Nephron progenitor cell (in vitro differentiated cells): Measurements from ENCODE around the gene SMIM23.

ENCODE experiments used
- DNase-seq: peaks from one replicate; pipeline ENCODE4 v3.0.0; 2021
- H3K27ac Mint-ChIP-seq: 2 replicates; pipeline ENCODE4 v1.8.0; 2021; ENCODE audit warnings: mild to moderate bottlenecking, moderate library complexity, mixed read lengths
- H3K27me3 Mint-ChIP-seq: 2 replicates; pipeline ENCODE4 v1.8.0; 2021; ENCODE audit warnings: mild to moderate bottlenecking, low read depth, mixed read lengths; ENCODE audit not compliant: poor library complexity
- H3K36me3 Mint-ChIP-seq: 2 replicates; pipeline ENCODE4 v1.8.0; 2021; ENCODE audit warnings: low read depth, mixed read lengths
- H3K4me1 Mint-ChIP-seq: 2 replicates; pipeline ENCODE4 v1.8.0; 2021; ENCODE audit warnings: mixed read lengths
- H3K4me3 Mint-ChIP-seq: 2 replicates; pipeline ENCODE4 v1.8.0; 2021; ENCODE audit warnings: mild to moderate bottlenecking, moderate library complexity, mixed read lengths
- H3K9me3 Mint-ChIP-seq: 2 replicates; pipeline ENCODE4 v1.8.0; 2021; ENCODE audit warnings: mild to moderate bottlenecking, moderate library complexity, mixed read lengths
- CTCF ChIP-seq: fragments of 200-600 bp; sonication (generic); IDR thresholded peaks from 2 replicates; pipeline ENCODE4 v1.5.0; 2021; ENCODE audit warnings: antibody characterized with exemption

The SMIM23 gene

GRCh38 chr5:171821286-171821685 lies 35.7 kb downstream of the SMIM23 start:
- Mint-ChIP-seq H3K27me3 (peaks cover 26% of the 10 kb centered on the region), H3K4me1 (peaks cover 12% of the 10 kb centered on the region), H3K4me3 (no peak overlapping the region), H3K9me3 (peaks cover 7% of the 10 kb centered on the region), H3K27ac (no peak overlapping the region), H3K36me3 (no peaks in the 10 kb centered on the region)
- TF ChIP-seq CTCF, result no peak
- no peak for DNase-seq

GRCh38 chr5:171823269-171823668 lies 37.7 kb downstream of the SMIM23 start:
- TF ChIP-seq CTCF, result no peak
- peak overlapping the region; percentile 69 for H3K27ac Mint-ChIP-seq
- no peak overlapping the region for H3K4me3 Mint-ChIP-seq
- peaks cover 22% of the 10 kb centered on the region for H3K9me3 Mint-ChIP-seq
- peaks cover 13% of the 10 kb centered on the region for H3K4me1 Mint-ChIP-seq
- DNase-seq, result no peak
- peaks cover 21% of the 10 kb centered on the region for H3K27me3 Mint-ChIP-seq
- no peaks in the 10 kb centered on the region for H3K36me3 Mint-ChIP-seq

GRCh38 chr5:171825051-171825450 lies 39.4 kb downstream of the SMIM23 start:
- no peak overlapping the region for H3K4me3 Mint-ChIP-seq
- DNase-seq, result no peak
- no peaks in the 10 kb centered on the region for H3K36me3 Mint-ChIP-seq
- no peak for TF ChIP-seq CTCF
- H3K27me3 Mint-ChIP-seq, result peaks cover 15% of the 10 kb centered on the region
- peaks cover 13% of the 10 kb centered on the region for H3K4me1 Mint-ChIP-seq
- H3K9me3 Mint-ChIP-seq, result peaks cover 33% of the 10 kb centered on the region
- no peak overlapping the region for H3K27ac Mint-ChIP-seq

- Mint-ChIP-seq H3K27ac (no peak overlapping the region), H3K4me3 (no peak overlapping the region), H3K9me3 (peaks cover 37% of the 10 kb centered on the region), H3K27me3 (peaks cover 15% of the 10 kb centered on the region), H3K4me1 (peaks cover 13% of the 10 kb centered on the region), H3K36me3 (peaks cover 2% of the 10 kb centered on the region)
- no peak for DNase-seq
- no peak for TF ChIP-seq CTCF
These were observed 40.5 kb downstream of the SMIM23 start for GRCh38 chr5:171826132-171826531.

GRCh38 chr5:171827162-171827561 lies 41.5 kb downstream of the SMIM23 start:
- H3K9me3 Mint-ChIP-seq, result peaks cover 48% of the 10 kb centered on the region
- peaks cover 18% of the 10 kb centered on the region for H3K27me3 Mint-ChIP-seq
- no peak overlapping the region for H3K27ac Mint-ChIP-seq
- no peak overlapping the region for H3K4me3 Mint-ChIP-seq
- no peak for DNase-seq
- TF ChIP-seq CTCF, result no peak
- H3K36me3 Mint-ChIP-seq, result peaks cover 12% of the 10 kb centered on the region
- H3K4me1 Mint-ChIP-seq, result peaks cover 13% of the 10 kb centered on the region

GRCh38 chr5:171830686-171831085 lies 45.1 kb downstream of the SMIM23 start:
- DNase-seq, result no peak
- H3K27me3 Mint-ChIP-seq, result peaks cover 9% of the 10 kb centered on the region
- TF ChIP-seq CTCF, result no peak
- peaks cover 7% of the 10 kb centered on the region for H3K4me1 Mint-ChIP-seq
- H3K27ac Mint-ChIP-seq, result no peak overlapping the region
- H3K4me3 Mint-ChIP-seq, result no peak overlapping the region
- H3K9me3 Mint-ChIP-seq, result peaks cover 56% of the 10 kb centered on the region
- peaks cover 23% of the 10 kb centered on the region for H3K36me3 Mint-ChIP-seq
